HCT116 (cell line): ENCODE results near the gene ACSF2. TPM values are rescaled to one million over a fixed set of nuclear protein-coding genes. Genes with fewer than 3 reads are reported as not detected.

ENCODE experiments used
- ATAC-seq: fragments of 200-7000 bp; cut with Tn5 transposase; 2 replicates; pipeline ENCODE4 v1.9.1; 2020; ENCODE audit warnings: mild to moderate bottlenecking, moderate library complexity
- BruUV-seq: library from RNA; stranded (reverse); fragments of 400-500 nt; replicated peaks from 2 replicates; lab custom pipeline; 2021; lab: Mats Ljungman, UMichigan
- CTCF ChIA-PET: fragments of 300-600 bp; sonication (Branson Sonifier 250); formaldehyde crosslinking; loops from one replicate; lab custom pipeline; 2021; ENCODE audit warnings: antibody characterized with exemption; lab: Charles Lee
- POLR2A ChIA-PET: fragments of 300-600, 350-600 bp; sonication (Branson Sonifier 250); formaldehyde crosslinking; loops from one replicate; lab custom pipeline; 2021; ENCODE audit warnings: antibody characterized with exemption; lab: Charles Lee
- RAD21 ChIA-PET, 2 experiments: fragments of 300-600 bp; sonication (Branson Sonifier 250); formaldehyde crosslinking; loops; one replicate each; lab custom pipeline; 2023; ENCODE audit warnings: low total read pairs in 2 of 2; ENCODE audit not compliant: uncharacterized antibody in 2 of 2, unreplicated experiment in 2 of 2, low non-redundant PET in 1 of 2; lab: Charles Lee
- DNase-seq: peaks from one replicate; pipeline ENCODE4 v3.0.0-alpha.2; 2010; ENCODE audit warnings: low read depth, low spot score
- H2AFZ ChIP-seq: fragments of 200-600 bp; shearing (Covaris generic), sonication (generic); 2 replicates; pipeline ENCODE4 v1.6.1; 2017; ENCODE audit warnings: low read depth, mixed run types, mixed read lengths, antibody characterized with exemption, low read length; ENCODE audit not compliant: poor library complexity, severe bottlenecking
- H3K27ac ChIP-seq: 2 replicates; pipeline ENCODE4 v1.5.1; 2012; ENCODE audit warnings: low read depth, low read length
- H3K27me3 ChIP-seq: fragments of 200-600 bp; sonication (generic); 2 replicates; pipeline ENCODE4 v1.6.1; 2016; ENCODE audit warnings: mixed run types, low read length, mixed read lengths; ENCODE audit not compliant: insufficient read depth
- H3K36me3 ChIP-seq, 2 experiments: fragments of 200-500 bp in 1 of 2; fragments of 200-600 bp in 1 of 2; sonication (Bioruptor generic) in 1 of 2; sonication (generic) in 1 of 2; 2 replicates each; pipeline versions ENCODE4 v1.5.1 to v1.6.1; 2014 to 2016; ENCODE audit warnings: low read length in 2 of 2, inconsistent platforms in 1 of 2, mixed read lengths in 1 of 2, mixed run types in 1 of 2; ENCODE audit not compliant: insufficient read depth in 2 of 2, control insufficient read depth in 1 of 2
- H3K4me1 ChIP-seq, 2 experiments: fragments of 200-600 bp in 1 of 2; sonication (generic) in 1 of 2; 2 replicates each; pipeline versions ENCODE4 v1.5.1 to v1.6.1; 2012 to 2017; ENCODE audit warnings: low read length in 2 of 2, inconsistent platforms in 1 of 2, mild to moderate bottlenecking in 1 of 2, mixed read lengths in 1 of 2, mixed run types in 1 of 2, moderate library complexity in 1 of 2; ENCODE audit not compliant: insufficient read depth in 2 of 2, control insufficient read depth in 1 of 2
- H3K4me2 ChIP-seq: fragments of 200-600 bp; sonication (generic); 2 replicates; pipeline ENCODE4 v1.6.1; 2017; ENCODE audit warnings: mixed run types, low read length, mixed read lengths
- H3K4me3 ChIP-seq, 2 experiments: fragments of 200-600 bp in 1 of 2; sonication (generic) in 1 of 2; replicated peaks in 1 of 2; 2 replicates each; pipeline ENCODE4 v1.5.1; 2011 to 2016; ENCODE audit warnings: low read length in 2 of 2, control low read depth in 1 of 2, low read depth in 1 of 2, mild to moderate bottlenecking in 1 of 2, mixed read lengths in 1 of 2, mixed run types in 1 of 2
- H3K79me2 ChIP-seq: fragments of 200-600 bp; sonication (generic); 2 replicates; pipeline ENCODE4 v1.6.1; 2017; ENCODE audit warnings: mild to moderate bottlenecking, mixed run types, low read length, moderate library complexity, mixed read lengths; ENCODE audit not compliant: insufficient read depth
- H3K9ac ChIP-seq: fragments of 200-600 bp; sonication (generic); 2 replicates; pipeline ENCODE4 v1.6.1; 2016; ENCODE audit warnings: low read length, mixed read lengths
- H3K9me2 ChIP-seq: fragments of 200-600 bp; sonication (generic), shearing (Covaris generic); 2 replicates; pipeline ENCODE4 v1.6.1; 2017; ENCODE audit warnings: mixed run types, mild to moderate bottlenecking, moderate library complexity; ENCODE audit not compliant: insufficient read depth
- H3K9me3 ChIP-seq, 2 experiments: fragments of 200-500 bp in 1 of 2; fragments of 200-600 bp in 1 of 2; sonication (Bioruptor generic) in 1 of 2; sonication (generic) in 1 of 2; 2 replicates each; pipeline ENCODE4 v1.6.1; 2014 to 2017; ENCODE audit warnings: low read length in 2 of 2, mixed read lengths in 2 of 2, inconsistent platforms in 1 of 2, low read depth in 1 of 2, mild to moderate bottlenecking in 1 of 2, mixed run types in 1 of 2, moderate library complexity in 1 of 2; ENCODE audit not compliant: control insufficient read depth in 1 of 2, insufficient read depth in 1 of 2
- H4K20me1 ChIP-seq: fragments of 200-600 bp; sonication (generic), shearing (Covaris generic); 2 replicates; pipeline ENCODE4 v1.6.1; 2017; ENCODE audit warnings: mixed run types, mild to moderate bottlenecking, moderate library complexity; ENCODE audit not compliant: insufficient read depth
- EGR1 ChIP-seq: IDR thresholded peaks from 2 replicates; pipeline ENCODE4 v1.6.1; 2012; ENCODE audit warnings: low read depth
- ELF1 ChIP-seq: IDR thresholded peaks from 2 replicates; pipeline ENCODE4 v1.6.1; 2012; ENCODE audit warnings: low read depth, borderline replicate concordance
- POLR2AphosphoS5 ChIP-seq: IDR thresholded peaks from 2 replicates; pipeline ENCODE4 v1.6.1; 2011; ENCODE audit warnings: mild to moderate bottlenecking, low read depth, low read length, moderate library complexity
- intact Hi-C: fragments of 100-400 bp; cut with micrococcal nuclease; formaldehyde crosslinking; loops from 2 replicates; pipeline ENCODE4 v1.10.0; 2022
- total RNA-seq: library from RNA; stranded (reverse); gene quantifications from one replicate; pipeline ENCODE4 v1.2.1, GENCODE V29; 2021; ENCODE audit not compliant: unreplicated experiment

ACSF2 gene
- total RNA-seq, 1 experiment from 2014 or later: 52.4 TPM

DNA sequence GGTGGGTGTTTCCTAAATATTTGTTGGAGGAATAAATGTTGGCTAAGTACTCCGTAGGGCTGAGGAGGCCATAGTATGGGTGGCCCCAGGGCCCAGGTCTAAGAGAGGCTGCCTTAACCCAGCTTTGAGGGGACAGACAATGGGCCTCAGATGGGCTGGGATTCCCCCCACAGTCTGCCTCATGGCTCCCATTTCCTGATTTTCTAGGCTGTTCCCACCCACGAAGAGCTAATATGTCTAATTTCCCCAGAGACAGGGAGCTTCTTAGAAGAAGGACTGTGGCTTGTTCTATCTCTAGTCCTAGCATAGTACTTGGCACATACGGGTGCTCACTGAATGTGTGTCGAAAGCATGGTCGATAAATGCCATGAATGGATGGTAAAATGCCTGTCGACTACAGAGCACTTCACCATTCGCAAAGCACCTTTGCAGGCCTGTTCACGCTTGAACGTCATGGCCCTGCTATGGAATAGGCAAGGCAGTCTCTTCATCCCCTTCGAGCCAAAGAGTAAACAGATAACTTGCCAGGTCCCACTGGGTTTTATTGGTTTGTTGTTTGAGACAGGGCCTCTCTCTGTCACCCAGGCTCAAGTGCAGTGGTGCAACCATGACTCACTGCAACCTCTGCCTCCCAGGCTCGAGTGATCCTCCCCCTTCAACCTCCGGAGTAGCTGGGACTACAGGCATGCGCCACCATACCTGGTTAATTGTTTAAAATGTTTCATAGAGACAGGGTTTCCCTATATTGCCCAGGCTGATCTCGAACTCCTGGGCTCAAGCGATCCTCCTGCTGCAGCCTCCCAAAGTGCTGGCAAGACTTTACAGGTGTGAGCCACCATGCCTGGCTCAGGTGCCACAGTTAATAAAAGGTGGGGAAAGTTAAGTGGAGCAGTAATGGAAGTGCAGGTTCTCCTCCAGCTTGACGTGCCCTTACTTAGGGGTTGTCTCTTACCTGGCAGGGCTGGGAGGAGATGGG, 33.0 kb downstream of the ACSF2 start:
- peak; percentile 15 for DNase-seq
- H3K9me3 ChIP-seq: no peaks in the 10 kb centered on the region
- ChIA-PET POLR2A (interaction anchor here (1.0 kb wide), 1 partner anchor 9 kb away, joined by 3 read pairs; no protein-coding TSS in a partner anchor), RAD21 (no interaction called here), CTCF (interaction anchor here (1.7 kb wide), 1 partner anchor 62 kb away, joined by 4 read pairs; the partner anchor contains the start of gene LRRC59)
- BruUV-seq: no TSS peak
- H3K4me1 ChIP-seq: peaks cover 19 to 36% of the 10 kb centered on the region in 2 experiments
- ATAC-seq: peak; percentile 75
- H3K9ac ChIP-seq: no peak overlapping the region
- no peak overlapping the region for H3K4me3 ChIP-seq
- H3K27ac ChIP-seq: peak overlapping the region; percentile 2; the same call in 1 of the 2 replicates
- intact Hi-C loops: no loop called here
- no peaks in the 10 kb centered on the region for H4K20me1 ChIP-seq
- peak overlapping the region; percentile 37 for H3K4me2 ChIP-seq
- H3K9me2 ChIP-seq: no peaks in the 10 kb centered on the region
- TF ChIP-seq POLR2AphosphoS5 (0 out of 2 replicates have a peak, but pooled peaks have one; percentile 12), EGR1 (no peak)
- no peaks in the 10 kb centered on the region for H3K36me3 ChIP-seq
- H3K27me3 ChIP-seq: no peaks in the 10 kb centered on the region
- no peak overlapping the region for H2AFZ ChIP-seq
- H3K79me2 ChIP-seq: no peaks in the 10 kb centered on the region

DNA sequence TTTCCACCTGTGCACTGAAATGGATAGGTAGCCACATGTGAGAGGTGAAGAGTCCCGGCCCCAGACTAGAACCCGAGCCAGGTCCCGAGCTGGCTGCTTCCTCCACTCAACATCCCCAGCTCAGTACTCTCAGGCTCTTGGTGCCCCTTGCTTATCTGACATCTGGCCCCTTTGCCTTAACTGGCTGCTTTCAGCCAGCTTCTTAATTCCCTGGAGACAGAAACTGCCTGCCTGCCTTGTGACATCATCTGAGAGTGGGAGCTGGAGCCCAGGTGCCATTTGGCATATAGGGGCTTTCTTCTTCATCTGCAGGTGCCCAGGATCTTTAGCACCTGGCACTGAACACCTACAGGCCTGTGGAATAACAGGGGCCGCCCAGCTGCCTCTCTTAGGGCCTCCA, 33.7 kb downstream of the ACSF2 start:
- ChIA-PET CTCF (interaction anchor here (1.7 kb wide), 1 partner anchor 62 kb away, joined by 4 read pairs; the partner anchor contains the start of gene LRRC59), RAD21 (no interaction called here), POLR2A (no interaction called here)
- H3K9me3 ChIP-seq: no peaks in the 10 kb centered on the region
- H3K4me2 ChIP-seq: no peak overlapping the region
- no peak for DNase-seq
- no peak overlapping the region for H3K9ac ChIP-seq
- no TSS peak for BruUV-seq
- no peak for TF ChIP-seq ELF1
- H3K27ac ChIP-seq: 0 out of 2 replicates have a peak overlapping the region, but pooled peaks have one; percentile 1
- no peaks in the 10 kb centered on the region for H3K9me2 ChIP-seq
- no peaks in the 10 kb centered on the region for H3K36me3 ChIP-seq
- H2AFZ ChIP-seq: no peak overlapping the region
- H3K79me2 ChIP-seq: no peaks in the 10 kb centered on the region
- ATAC-seq: no peak
- no peaks in the 10 kb centered on the region for H3K27me3 ChIP-seq
- H4K20me1 ChIP-seq: no peaks in the 10 kb centered on the region
- intact Hi-C loops: no loop called here
- H3K4me3 ChIP-seq: no peak overlapping the region
- H3K4me1 ChIP-seq: peaks cover 17 to 31% of the 10 kb centered on the region in 2 experiments
